Ammon's horn (tissue), 1 donor: ENCODE results near the gene NTN5.

Source experiments
- DNase-seq: peaks from one replicate; pipeline ENCODE4 v3.0.0-alpha.2; 2016; ENCODE audit warnings: low spot score

NTN5 gene

DNA sequence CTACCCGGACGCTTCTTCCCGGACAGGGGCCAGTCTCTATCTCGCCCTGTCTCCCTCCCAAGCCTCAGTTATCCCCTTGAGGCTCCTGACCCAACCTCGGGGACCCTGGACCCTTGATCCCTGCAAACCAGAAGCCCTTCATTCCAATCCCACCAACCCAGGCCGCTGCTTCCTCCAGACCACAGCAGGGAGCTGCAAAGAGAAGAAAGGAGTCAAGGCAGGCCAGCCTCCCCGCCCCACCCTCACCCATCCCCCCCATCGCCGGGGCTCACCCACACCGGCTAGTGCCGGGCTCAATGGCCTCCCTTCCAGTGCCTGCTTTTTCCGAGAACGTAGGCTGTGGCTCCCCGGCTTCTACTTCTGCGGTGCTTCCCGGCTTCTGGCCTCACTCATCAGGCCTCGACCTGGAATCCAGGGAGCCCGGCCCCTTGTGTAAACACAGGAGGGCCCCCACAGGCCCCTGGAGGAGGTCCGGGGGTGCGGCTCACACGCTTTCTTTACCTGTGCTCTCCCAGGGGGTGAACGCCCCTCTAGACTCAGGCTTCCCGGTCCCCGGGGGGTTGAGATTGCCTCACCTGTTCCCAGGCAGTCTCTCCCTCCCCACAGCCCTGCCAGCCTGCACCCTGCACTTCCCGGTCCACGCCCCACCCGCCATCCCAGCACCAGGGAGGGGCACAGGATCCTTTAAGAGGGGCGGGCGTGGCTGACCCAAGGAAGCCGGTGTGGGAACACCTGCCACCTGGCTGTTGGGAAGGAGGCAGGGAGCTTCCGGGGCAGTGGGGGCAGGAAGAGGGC lies 58.2 kb downstream of the NTN5 start, which contains the start of gene FAM83E:
Gene FAM83E, minus strand, starts transcription at position 641 of the 795 bp plus-strand sequence. CDS start 1,704 bp downstream, outside the sequence.
- DNase-seq = no peak

DNA sequence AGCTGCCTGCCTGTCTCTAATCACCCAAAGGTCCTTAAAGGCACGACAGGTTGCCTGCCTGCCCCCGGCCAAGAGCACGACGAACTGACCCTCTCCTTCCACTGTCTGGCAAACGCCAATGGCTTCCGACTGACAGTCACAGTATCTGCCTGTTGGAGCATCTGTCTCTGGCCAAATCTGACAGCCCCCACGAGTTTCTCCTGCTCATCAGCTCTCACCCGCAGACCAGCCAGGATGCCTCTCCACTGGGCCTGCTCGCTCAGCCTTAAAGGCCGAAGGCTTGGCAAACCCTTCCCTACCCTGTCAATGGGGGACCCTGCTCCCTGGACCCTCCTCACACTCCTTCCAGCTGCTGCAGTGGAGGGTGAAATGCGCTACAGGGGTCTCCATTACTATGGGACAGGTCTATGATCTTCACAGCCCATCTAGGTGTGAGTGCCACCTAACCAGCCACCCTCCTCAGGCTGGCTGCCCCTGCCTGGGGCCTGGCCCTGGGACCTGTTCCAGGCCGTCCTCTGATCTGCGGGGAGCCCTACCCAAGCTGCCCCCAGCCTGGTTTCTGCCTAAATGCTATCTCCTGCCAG lies 58.9 kb downstream of the NTN5 start:
- DNase-seq = no peak

- peak; percentile 69 for DNase-seq
These were observed 59.6 kb downstream of the NTN5 start for GRCh38 chr19:48613024-48613851.

GRCh38 chr19:48611872-48612271 lies 60.9 kb downstream of the NTN5 start:
- DNase-seq = no peak
